Measurements from ENCODE around the gene PNPLA7. TPM values are rescaled to one million over a fixed set of nuclear protein-coding genes. Genes with fewer than 3 reads are reported as not detected.

PNPLA7 gene
- total and polyA plus RNA-seq, 2 of the 8 experiments (the other 6 are each of a cell fraction or from before 2014, with no cell fraction given) = 0.35 to 0.47 TPM

DNA sequence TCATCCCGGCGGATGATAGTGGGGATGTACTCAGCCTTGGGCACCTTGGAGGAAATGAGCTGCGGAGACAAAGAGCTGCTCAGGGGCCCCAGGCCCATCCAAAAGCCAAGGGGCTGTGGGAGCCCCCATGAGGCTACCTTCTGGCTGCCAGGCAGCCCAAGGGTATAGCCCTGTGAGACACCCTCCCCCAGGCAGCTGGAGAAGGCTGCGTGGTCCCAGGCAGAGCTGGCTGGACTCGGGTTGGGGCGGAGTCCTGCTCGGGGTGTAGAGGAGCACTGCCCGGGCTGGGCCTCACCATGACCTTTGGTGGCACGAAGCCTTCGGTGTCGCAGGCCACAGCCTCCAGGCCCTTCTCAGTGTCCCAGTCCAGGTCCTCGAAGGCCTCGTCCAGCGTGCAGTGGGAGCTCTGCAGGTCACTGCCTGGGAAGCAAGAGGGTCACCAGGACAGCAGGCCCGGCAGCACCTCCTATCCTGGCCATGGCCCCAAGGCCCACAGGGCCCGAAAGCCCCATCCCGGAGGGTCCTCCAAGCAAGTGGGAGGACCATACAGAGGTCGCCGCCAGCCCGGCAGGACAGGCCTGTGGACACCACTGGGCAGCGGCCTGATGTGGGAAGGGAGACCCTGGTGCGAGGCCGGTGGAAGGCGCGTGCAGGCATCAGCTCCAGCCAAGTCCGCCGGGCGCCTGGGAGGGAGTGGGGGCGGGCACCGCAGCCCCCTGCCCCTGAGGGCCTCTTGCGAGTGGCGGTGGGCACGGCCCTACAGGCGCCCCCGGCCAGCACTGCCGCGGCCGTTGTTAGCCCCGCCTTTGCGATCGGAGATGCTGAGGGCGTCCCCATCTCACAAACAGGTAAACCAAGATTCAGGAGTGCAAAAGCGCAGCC, 97.2 kb downstream of the PNPLA7 start:
- no peak overlapping the region for H3K14ac ChIP-seq (ENCODE audit: insufficient read length)
- peak overlapping the region; percentile 23 to 71 (median 50) for H3K4me3 ChIP-seq (ENCODE audit: extremely low read depth in 1 of 4, insufficient read depth in 2 of 4, low read depth in 3 of 4, low read length in 4 of 4)
- ChIA-PET POLR2A (ENCODE audit: partially characterized antibody) (interaction anchor here (0.6 to 3.6 kb wide), 6 partner anchors 9 to 177 kb away, joined by 3 to 28 read pairs (median 4); partner anchors contain the start of gene ENTPD8), CTCF (ENCODE audit: partially characterized antibody) (interaction anchor here (0.7 to 2.5 kb wide), 3 partner anchors 9 to 199 kb away, joined by 3 to 13 read pairs (median 6); no protein-coding TSS in a partner anchor)
- peak overlapping the region; percentile 56 to 82 for H3K4me2 ChIP-seq (ENCODE audit: insufficient read depth in 1 of 2, low read depth in 2 of 2, low read length in 2 of 2)
- H2BK12ac ChIP-seq (ENCODE audit: low read depth, low read length) = no peak overlapping the region
- no peak overlapping the region for H3K27ac ChIP-seq (ENCODE audit: low read depth, low read length)
- H3K27me3 ChIP-seq (replicated peaks in 1 of 4; ENCODE audit: control insufficient read depth in 3 of 4, extremely low read depth in 1 of 4, insufficient read depth in 3 of 4, low read length in 3 of 4) = no peaks in the 10 kb centered on the region; a peak in 1 of 7 replicates
- FAIRE-seq = no peak
- H4K5ac ChIP-seq (ENCODE audit: insufficient read length, low read depth, low read length) = no peak overlapping the region
- H3K4me1 ChIP-seq (replicated peaks in 1 of 4; ENCODE audit: control insufficient read depth in 3 of 4, insufficient read depth in 4 of 4, low read length in 3 of 4) = peaks cover 0 to 16% (median 15%) of the 10 kb centered on the region in 4 experiments; a peak in 6 of 7 replicates
- H3K23me2 ChIP-seq (ENCODE audit: low read depth, low read length) = peaks cover 7% of the 10 kb centered on the region; the same call in 1 of the 2 replicates
- no peak overlapping the region for H3K23ac ChIP-seq (ENCODE audit: insufficient read length)
- H3K79me2 ChIP-seq (ENCODE audit: control insufficient read depth in 1 of 2, insufficient read depth in 2 of 2, low read length in 2 of 2) = no peaks in the 10 kb centered on the region
- H2BK120ac ChIP-seq (replicated peaks; ENCODE audit: low read depth, low read length) = no peak overlapping the region
- no peak for DNase-seq (ENCODE audit: low read depth in 1 of 2, low spot score in 2 of 2)
- no peak overlapping the region for H2BK20ac ChIP-seq (ENCODE audit: low read length)
- no peak overlapping the region; the same call in 1 of the 2 replicates for H2AK5ac ChIP-seq (ENCODE audit: low read depth, low read length)
- H3K79me1 ChIP-seq (ENCODE audit: low read depth, low read length) = peaks cover 3% of the 10 kb centered on the region; the same call in 1 of the 2 replicates
- no peak overlapping the region for H2BK15ac ChIP-seq (ENCODE audit: low read length)
- H3K36me3 ChIP-seq (ENCODE audit: control insufficient read depth in 2 of 4, insufficient read depth in 4 of 4, low read length in 3 of 4) = peaks cover 6 to 22% (median 7%) of the 10 kb centered on the region in 4 experiments; a peak in 7 of 8 replicates
- H3K56ac ChIP-seq (replicated peaks; ENCODE audit: insufficient read length, low read depth, low read length) = no peak overlapping the region
- H4K20me1 ChIP-seq (replicated peaks in 1 of 2; ENCODE audit: control insufficient read depth in 1 of 2, insufficient read depth in 2 of 2, low read length in 2 of 2) = peaks cover 0 to 9% of the 10 kb centered on the region in 2 experiments
- H3K9me3 ChIP-seq (ENCODE audit: insufficient read depth in 2 of 2, low read depth in 1 of 2, low read length in 1 of 2) = no peaks in the 10 kb centered on the region
- H3K4ac ChIP-seq (replicated peaks; ENCODE audit: insufficient read length, low read depth, low read length) = no peak overlapping the region
- 84% methylated on average over 27 of the region's 43 CpGs; no CpG with 5 or more reads in 1 of the 2 experiments for whole genome bisulfite sequencing, 2 experiments (ENCODE audit: extremely low coverage in 1 of 2, insufficient coverage in 1 of 2, insufficient read length in 1 of 2, insufficient replicate concordance in 2 of 2, low coverage in 1 of 2, low lambda C conversion rate in 2 of 2, missing lambda C conversion rate in 1 of 2)
- H4K8ac ChIP-seq (ENCODE audit: extremely low read depth, insufficient read depth, low read length) = no peak overlapping the region; the same call in 1 of the 2 replicates
- H4K91ac ChIP-seq (replicated peaks; ENCODE audit: insufficient read length, low read length) = no peak overlapping the region
- no peak overlapping the region for H3K18ac ChIP-seq (ENCODE audit: extremely low read depth, low read length)
- no peak overlapping the region for H2BK5ac ChIP-seq (ENCODE audit: low read depth, low read length)
- no peak overlapping the region for H2AFZ ChIP-seq (ENCODE audit: low read length)
- H3K9ac ChIP-seq (replicated peaks in 1 of 4; ENCODE audit: extremely low read depth in 1 of 4, low read depth in 3 of 4, low read length in 3 of 4) = no peak overlapping the region
- TF ChIP-seq SP4 (IDR thresholded peaks at IDR 0.05; ENCODE audit: low read length) (no peak), ASH2L (IDR thresholded peaks at IDR 0.05; ENCODE audit: low read length) (no peak), EP300 (IDR thresholded peaks at IDR 0.05; ENCODE audit: borderline replicate concordance in 1 of 2, low read depth in 2 of 2, low read length in 2 of 2) (no peak), CEBPB (IDR thresholded peaks at IDR 0.05; ENCODE audit: low read depth, low read length) (no peak), TCF12 (IDR thresholded peaks at IDR 0.05; ENCODE audit: low read depth, low read length) (no peak), SP2 (IDR thresholded peaks at IDR 0.05; ENCODE audit: low read length) (no peak), PHF8 (conservative IDR thresholded peaks at IDR 0.05; ENCODE audit: low read depth, low read length) (no peak), JUN (IDR thresholded peaks at IDR 0.05; ENCODE audit: low read depth, low read length) (no peak), TAF7 (optimal IDR thresholded peaks at IDR 0.05; ENCODE audit: borderline replicate concordance, low read depth, low read length) (no peak), GABPA (IDR thresholded peaks at IDR 0.05; ENCODE audit: borderline replicate concordance, insufficient read depth, low read length) (no peak), POLR2A (IDR thresholded peaks at IDR 0.05; ENCODE audit: control extremely low read depth in 1 of 2, low read depth in 2 of 2, low read length in 2 of 2) (no peak), NRF1 (IDR thresholded peaks at IDR 0.05; ENCODE audit: low read depth, low read length) (no peak), BACH1 (IDR thresholded peaks at IDR 0.05; ENCODE audit: low read length) (no peak)

Measured in H1 (cell line).